K562 (cell line): ENCODE measurements around the gene TXNRD2. TPM values are rescaled to one million over a fixed set of nuclear protein-coding genes. Genes with fewer than 3 reads are reported as not detected.

ENCODE experiments used
- FOS ChIP-seq: IDR thresholded peaks from 3 replicates; pipeline ENCODE4 v1.6.1; 2011; ENCODE audit not compliant: insufficient read length; ENCODE audit errors: extremely low read depth
- KLF6 ChIP-seq: fragments of 250-450 bp; sonication (Bioruptor Pico); IDR thresholded peaks from 2 replicates; pipeline ENCODE4 v1.4.0; 2020; ENCODE audit warnings: mild to moderate bottlenecking, moderate library complexity, borderline replicate concordance
- MTF1 ChIP-seq: fragments of 250-450 bp; sonication (Bioruptor Pico); IDR thresholded peaks from 2 replicates; pipeline ENCODE4 v1.9.0; 2021; ENCODE audit warnings: moderate library complexity, mild to moderate bottlenecking, inconsistent platforms, borderline replicate concordance
- MYBL2 ChIP-seq, 2 experiments: fragments of 450-650 bp in 1 of 2; sonication (generic) in 1 of 2; formaldehyde crosslinking in 1 of 2; IDR thresholded peaks; 2 replicates each; pipeline versions ENCODE4 v1.6.1 to v1.8.1; 2017 to 2022; ENCODE audit warnings: borderline replicate concordance in 1 of 2, inconsistent platforms in 1 of 2, low read depth in 1 of 2, mild to moderate bottlenecking in 1 of 2, missing genetic modification reagents in 1 of 2, moderate library complexity in 1 of 2
- NFXL1 ChIP-seq: fragments of 450-650 bp; formaldehyde crosslinking; IDR thresholded peaks from 2 replicates; pipeline ENCODE4 v1.4.0; 2021; ENCODE audit warnings: mild to moderate bottlenecking
- POLR2A ChIP-seq: fragments of 450-650 bp; conservative IDR thresholded peaks from 2 replicates; pipeline ENCODE4 v1.6.1; 2016
- POLR2H ChIP-seq: IDR thresholded peaks from 2 replicates; pipeline ENCODE4 v1.6.1; 2016; ENCODE audit warnings: missing genetic modification characterization, low read depth, mild to moderate bottlenecking, control low read depth, missing compliant biosample characterization, moderate library complexity
- STAT5B ChIP-seq: fragments of 250-450 bp; sonication (Bioruptor Pico); IDR thresholded peaks from 2 replicates; pipeline ENCODE4 v1.8.0; 2021; ENCODE audit warnings: mild to moderate bottlenecking, inconsistent platforms
- TAF7 ChIP-seq: fragments of 450-650 bp; IDR thresholded peaks from 2 replicates; pipeline ENCODE4 v1.6.1; 2016; ENCODE audit warnings: missing genetic modification characterization, missing compliant biosample characterization
- TCF7 ChIP-seq: sonication (generic); IDR thresholded peaks from 2 replicates; pipeline ENCODE4 v1.6.1; 2016; ENCODE audit warnings: antibody characterized with exemption, borderline replicate concordance
- TGIF2 ChIP-seq: sonication (generic); formaldehyde crosslinking; IDR thresholded peaks from 2 replicates; pipeline ENCODE4 v1.8.1; 2022; ENCODE audit warnings: mild to moderate bottlenecking, missing genetic modification reagents, moderate library complexity
- ZNF644 ChIP-seq: fragments of 200-800 bp; sonication (Bioruptor generic); IDR thresholded peaks from 2 replicates; pipeline ENCODE4 v1.6.1; 2016; ENCODE audit warnings: low read depth, missing genetic modification characterization, missing compliant biosample characterization
- ZNF717 ChIP-seq: fragments of 250-450 bp; sonication (Bioruptor Pico); IDR thresholded peaks from 2 replicates; pipeline ENCODE4 v1.5.0; 2021
- polyA plus RNA-seq, 8 experiments: library from polyadenylated mRNA; depleted of rRNA in 4 of 8; stranded (reverse) in 5 of 8; unstranded in 3 of 8; fragments of >200 nt; fragmentation: Nextera tagmentation in 2 of 8; fragmentation: Illumina TruSeq in 1 of 8; extraction: Ambion mirVana in 2 of 8; extraction: Trizol in 1 of 8; gene quantifications; 2 replicates each; pipeline versions ENCODE4 v1.2.1 to v1.2.3, GENCODE V29; 2011 to 2014; ENCODE audit warnings: inconsistent platforms in 1 of 8, missing spikeins in 1 of 8
- total RNA-seq, 7 experiments: library from RNA; depleted of rRNA in 6 of 7; stranded (reverse); fragments of >200 nt in 6 of 7; fragmentation: Illumina TruSeq in 2 of 7; extraction: Trizol in 2 of 7; gene quantifications; 2 replicates each; pipeline versions ENCODE4 v1.2.1 to v1.2.3, GENCODE V29; 2011 to 2021; ENCODE audit warnings: low replicate concordance in 1 of 7
- TF ChIP-seq, protein P1 (sequence below), 2 experiments: fragments of 150-350 bp in 1 of 2; IDR thresholded peaks; 2 replicates each; pipeline ENCODE4 v1.6.1; 2012 to 2016; ENCODE audit warnings: low read depth in 2 of 2, low read length in 2 of 2, mild to moderate bottlenecking in 1 of 2, moderate library complexity in 1 of 2
- TF ChIP-seq, protein P2 (sequence below): conservative IDR thresholded peaks from 2 replicates; pipeline ENCODE4 v1.6.1; 2011; ENCODE audit warnings: low read depth, mild to moderate bottlenecking, low read length; ENCODE audit not compliant: control insufficient read depth
- TF ChIP-seq, protein P3 (sequence below): sonication (generic); formaldehyde crosslinking; IDR thresholded peaks from 2 replicates; pipeline ENCODE4 v1.8.0; 2022; ENCODE audit warnings: missing genetic modification reagents, mild to moderate bottlenecking, borderline replicate concordance
- TF ChIP-seq, protein P4 (sequence below): fragments of 450-650 bp; IDR thresholded peaks from 2 replicates; pipeline ENCODE4 v1.6.1; 2016; ENCODE audit warnings: low read depth, mild to moderate bottlenecking, moderate library complexity

The TXNRD2 gene
- total and polyA plus RNA-seq, 9 of the 15 experiments (the other 6 are each of a cell fraction or from before 2014, with no cell fraction given) = 3.3 to 80.2 (median 49.4) TPM

DNA sequence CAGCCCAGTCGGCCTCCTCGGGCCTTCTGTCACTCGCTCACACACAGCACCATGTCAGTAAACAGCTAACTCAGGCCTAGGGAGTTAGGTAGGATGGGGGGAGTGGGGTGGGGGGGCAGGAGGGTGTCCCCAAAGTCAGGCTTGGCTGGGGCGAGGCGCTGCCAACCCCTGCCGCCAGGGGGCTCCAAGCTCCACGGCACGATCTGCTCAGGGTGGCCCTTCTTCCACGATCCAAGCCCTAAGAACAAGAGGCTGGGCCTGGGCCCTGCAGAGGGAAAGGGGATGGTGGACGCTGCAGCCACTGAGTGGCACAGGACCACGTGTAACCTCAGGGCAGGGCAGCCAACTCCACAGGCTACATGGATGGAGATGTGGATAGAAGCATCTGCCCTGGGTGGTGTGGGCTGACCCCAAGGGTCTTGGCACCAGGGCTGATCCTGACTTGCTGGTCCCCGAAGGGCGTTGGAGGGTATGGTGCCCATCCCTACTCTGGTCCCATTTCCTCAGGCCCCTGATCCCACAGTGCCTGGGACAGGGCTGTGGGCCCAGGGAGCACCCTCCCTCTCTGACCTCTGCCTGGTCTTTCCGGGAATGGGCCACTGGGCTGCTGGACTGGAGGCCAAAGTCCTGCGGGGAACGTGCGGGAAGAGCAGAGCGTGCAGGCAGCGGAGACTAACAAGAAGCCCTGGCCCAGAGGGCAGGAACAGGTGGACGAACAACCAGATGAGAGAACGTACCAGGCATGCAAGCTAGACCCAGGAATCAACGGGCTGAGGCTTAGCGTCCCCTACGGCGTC is 29.1 kb upstream of the TXNRD2 start (continued):
- TF ChIP-seq STAT5B (no peak), POLR2A (peak; percentile 59), TCF7 (no peak), TAF7 (tag) (no peak), ZNF717 (CRISPR knock-in tag) (peak; percentile 87), NFXL1 (CRISPR knock-in tag) (no peak; the same call in 1 of the 2 replicates), MYBL2 (IDR thresholded peaks at IDR 0.05; ENCODE audit: low read depth) (no peak), MYBL2 (CRISPR knock-in tag; IDR thresholded peaks at IDR 0.05; ENCODE audit: borderline replicate concordance) (no peak), KLF6 (CRISPR knock-in tag) (no peak; the same call in 1 of the 2 replicates), FOS (no peak), TGIF2 (no peak), MTF1 (peak; percentile 34; the same call in 1 of the 2 replicates), POLR2H (tag) (no peak), ZNF644 (tag) (no peak)
- TF ChIP-seq, protein P1, sequence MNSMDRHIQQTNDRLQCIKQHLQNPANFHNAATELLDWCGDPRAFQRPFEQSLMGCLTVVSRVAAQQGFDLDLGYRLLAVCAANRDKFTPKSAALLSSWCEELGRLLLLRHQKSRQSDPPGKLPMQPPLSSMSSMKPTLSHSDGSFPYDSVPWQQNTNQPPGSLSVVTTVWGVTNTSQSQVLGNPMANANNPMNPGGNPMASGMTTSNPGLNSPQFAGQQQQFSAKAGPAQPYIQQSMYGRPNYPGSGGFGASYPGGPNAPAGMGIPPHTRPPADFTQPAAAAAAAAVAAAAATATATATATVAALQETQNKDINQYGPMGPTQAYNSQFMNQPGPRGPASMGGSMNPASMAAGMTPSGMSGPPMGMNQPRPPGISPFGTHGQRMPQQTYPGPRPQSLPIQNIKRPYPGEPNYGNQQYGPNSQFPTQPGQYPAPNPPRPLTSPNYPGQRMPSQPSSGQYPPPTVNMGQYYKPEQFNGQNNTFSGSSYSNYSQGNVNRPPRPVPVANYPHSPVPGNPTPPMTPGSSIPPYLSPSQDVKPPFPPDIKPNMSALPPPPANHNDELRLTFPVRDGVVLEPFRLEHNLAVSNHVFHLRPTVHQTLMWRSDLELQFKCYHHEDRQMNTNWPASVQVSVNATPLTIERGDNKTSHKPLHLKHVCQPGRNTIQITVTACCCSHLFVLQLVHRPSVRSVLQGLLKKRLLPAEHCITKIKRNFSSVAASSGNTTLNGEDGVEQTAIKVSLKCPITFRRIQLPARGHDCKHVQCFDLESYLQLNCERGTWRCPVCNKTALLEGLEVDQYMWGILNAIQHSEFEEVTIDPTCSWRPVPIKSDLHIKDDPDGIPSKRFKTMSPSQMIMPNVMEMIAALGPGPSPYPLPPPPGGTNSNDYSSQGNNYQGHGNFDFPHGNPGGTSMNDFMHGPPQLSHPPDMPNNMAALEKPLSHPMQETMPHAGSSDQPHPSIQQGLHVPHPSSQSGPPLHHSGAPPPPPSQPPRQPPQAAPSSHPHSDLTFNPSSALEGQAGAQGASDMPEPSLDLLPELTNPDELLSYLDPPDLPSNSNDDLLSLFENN (IDR thresholded peaks at IDR 0.05; ENCODE audit: low read depth in 2 of 2, low read length in 2 of 2) = peak in 1 of 2 experiments; percentile 59; a peak in 1 of 4 replicates
- TF ChIP-seq, protein P2, sequence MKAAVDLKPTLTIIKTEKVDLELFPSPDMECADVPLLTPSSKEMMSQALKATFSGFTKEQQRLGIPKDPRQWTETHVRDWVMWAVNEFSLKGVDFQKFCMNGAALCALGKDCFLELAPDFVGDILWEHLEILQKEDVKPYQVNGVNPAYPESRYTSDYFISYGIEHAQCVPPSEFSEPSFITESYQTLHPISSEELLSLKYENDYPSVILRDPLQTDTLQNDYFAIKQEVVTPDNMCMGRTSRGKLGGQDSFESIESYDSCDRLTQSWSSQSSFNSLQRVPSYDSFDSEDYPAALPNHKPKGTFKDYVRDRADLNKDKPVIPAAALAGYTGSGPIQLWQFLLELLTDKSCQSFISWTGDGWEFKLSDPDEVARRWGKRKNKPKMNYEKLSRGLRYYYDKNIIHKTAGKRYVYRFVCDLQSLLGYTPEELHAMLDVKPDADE = no peak
- TF ChIP-seq, protein P3, sequence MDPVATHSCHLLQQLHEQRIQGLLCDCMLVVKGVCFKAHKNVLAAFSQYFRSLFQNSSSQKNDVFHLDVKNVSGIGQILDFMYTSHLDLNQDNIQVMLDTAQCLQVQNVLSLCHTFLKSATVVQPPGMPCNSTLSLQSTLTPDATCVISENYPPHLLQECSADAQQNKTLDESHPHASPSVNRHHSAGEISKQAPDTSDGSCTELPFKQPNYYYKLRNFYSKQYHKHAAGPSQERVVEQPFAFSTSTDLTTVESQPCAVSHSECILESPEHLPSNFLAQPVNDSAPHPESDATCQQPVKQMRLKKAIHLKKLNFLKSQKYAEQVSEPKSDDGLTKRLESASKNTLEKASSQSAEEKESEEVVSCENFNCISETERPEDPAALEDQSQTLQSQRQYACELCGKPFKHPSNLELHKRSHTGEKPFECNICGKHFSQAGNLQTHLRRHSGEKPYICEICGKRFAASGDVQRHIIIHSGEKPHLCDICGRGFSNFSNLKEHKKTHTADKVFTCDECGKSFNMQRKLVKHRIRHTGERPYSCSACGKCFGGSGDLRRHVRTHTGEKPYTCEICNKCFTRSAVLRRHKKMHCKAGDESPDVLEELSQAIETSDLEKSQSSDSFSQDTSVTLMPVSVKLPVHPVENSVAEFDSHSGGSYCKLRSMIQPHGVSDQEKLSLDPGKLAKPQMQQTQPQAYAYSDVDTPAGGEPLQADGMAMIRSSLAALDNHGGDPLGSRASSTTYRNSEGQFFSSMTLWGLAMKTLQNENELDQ (CRISPR knock-in tag) = no peak
- TF ChIP-seq, protein P4, sequence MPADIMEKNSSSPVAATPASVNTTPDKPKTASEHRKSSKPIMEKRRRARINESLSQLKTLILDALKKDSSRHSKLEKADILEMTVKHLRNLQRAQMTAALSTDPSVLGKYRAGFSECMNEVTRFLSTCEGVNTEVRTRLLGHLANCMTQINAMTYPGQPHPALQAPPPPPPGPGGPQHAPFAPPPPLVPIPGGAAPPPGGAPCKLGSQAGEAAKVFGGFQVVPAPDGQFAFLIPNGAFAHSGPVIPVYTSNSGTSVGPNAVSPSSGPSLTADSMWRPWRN = no peak
